HuH-7.5 (cell line): Measurements from ENCODE around the gene HLA-F.
A peak's percentile ranks its signal among the peaks of the same experiment; 100 is the strongest.

Source experiments
- DNase-seq: peaks from one replicate; pipeline ENCODE4 v3.0.0; 2011; ENCODE audit warnings: low spot score

HLA-F gene

GRCh38 chr6:29723262-29723665 is at the start of gene HLA-F:
HLA-F (plus strand) TSS chr6:29723434; CDS start chr6:29723464, 30 bp downstream.
- peak; percentile 20 for DNase-seq

DNA sequence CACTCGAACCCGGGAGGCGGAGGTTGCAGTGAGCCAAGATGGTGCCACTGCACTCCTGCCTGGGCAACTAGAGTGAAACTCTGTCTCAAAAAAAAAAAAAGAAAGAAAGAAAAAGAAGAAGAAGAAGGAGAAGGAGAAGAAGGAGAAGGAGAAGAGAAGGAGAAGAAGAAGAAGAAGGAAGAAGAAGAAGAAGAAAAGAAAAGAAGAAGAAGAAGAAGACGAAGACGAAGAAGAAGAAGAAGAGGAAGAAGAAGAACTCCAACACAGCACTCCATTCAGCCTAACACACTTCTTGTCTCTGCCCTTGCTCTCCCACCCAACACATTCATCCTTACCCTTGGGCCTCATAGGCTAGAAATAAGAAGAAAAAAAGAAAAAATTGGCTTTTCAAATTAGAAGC is 49.2 kb upstream of the HLA-F start:
- no peak for DNase-seq

DNA sequence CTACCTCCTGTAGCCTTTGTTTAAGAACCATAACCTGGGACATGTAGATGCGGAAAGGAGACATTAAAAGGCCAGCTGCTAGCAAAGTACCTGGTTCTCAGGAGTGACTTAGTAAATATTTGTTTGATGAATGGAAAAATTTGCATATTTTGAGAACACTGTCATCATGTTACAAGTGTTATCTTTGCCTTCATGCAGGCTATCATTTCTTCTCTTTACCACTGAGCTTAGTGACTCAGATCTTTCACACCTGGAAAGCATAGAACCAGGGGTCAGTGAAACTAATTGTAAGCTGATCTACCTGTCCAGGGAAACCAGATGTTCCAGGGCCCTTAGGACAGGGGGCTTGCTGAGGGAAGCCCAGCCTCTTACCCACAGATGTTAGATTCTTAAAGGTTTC is 47.7 kb upstream of the HLA-F start:
- no peak for DNase-seq

DNA sequence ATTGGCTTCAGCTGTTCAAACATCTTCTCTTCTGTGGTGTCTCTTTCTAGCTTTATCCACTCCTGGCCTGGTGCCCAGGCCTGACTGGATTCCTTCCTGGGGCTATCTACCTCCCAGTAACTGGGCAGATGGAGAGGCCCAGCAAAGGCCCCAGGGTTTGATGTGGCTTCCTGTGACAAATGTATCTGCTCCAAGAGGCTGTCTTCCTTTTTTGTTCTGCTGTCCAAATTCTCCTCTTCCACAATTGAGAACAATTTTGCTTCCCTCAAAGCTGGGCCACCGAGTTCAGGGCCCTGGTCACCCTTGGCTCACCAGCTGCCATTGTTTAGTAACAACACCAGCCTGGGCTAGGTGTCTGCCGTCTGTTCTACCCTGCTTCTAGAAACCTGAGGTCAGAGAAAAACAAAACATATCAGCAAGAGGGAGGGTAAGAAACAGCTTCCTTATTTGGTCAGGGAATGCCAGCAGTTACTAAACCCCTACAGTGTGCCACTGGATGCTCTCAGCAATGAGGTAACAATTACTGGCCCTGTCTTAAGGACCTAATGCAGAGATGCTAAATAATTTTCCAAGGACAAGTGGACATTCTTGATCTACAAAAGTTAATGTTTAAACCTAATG is 46.1 kb upstream of the HLA-F start:
- no peak for DNase-seq

DNA sequence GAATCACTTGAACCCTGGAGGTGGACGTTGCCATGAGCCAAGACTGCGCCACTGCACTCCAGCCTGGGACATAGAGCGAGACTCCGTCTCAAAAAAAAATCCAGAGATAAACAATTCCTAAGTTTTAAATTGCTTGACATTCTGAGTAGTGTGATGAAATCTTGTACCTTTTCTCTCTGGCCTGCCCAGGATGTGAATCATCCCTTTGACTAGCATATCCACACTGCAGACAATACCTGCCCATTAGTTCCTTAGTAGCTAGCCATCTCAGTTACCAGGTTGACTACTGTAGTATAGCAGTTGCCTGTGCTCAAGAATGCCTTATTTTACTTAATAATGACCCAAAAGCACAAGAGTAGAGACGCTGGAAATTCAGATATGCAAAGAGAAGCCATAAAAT is 45.1 kb upstream of the HLA-F start:
- DNase-seq = no peak

DNA sequence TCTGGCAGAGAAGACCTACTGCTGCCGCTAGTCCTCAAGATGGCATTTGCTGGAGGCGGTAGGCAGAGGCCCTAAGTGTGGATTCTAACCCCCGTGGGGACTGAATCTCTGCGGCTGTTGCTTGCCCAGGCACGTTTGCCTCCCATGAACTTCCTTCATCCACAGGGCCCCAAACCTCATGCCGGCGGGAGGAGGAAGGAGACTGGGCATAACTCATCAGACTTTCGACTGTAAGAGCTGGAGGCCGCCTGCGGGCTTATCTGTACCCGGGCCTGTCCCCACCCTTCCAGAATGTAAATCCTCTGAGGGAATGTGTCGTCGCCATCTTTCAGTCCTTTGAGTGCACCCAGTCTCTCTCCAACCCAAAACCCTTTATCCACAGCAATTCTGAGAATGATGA is 43.3 kb upstream of the HLA-F start:
- no peak for DNase-seq

- no peak for DNase-seq
These were observed 42.8 kb upstream of the HLA-F start for GRCh38 chr6:29680416-29680815.

GRCh38 chr6:29680904-29681303 is 42.3 kb upstream of the HLA-F start, which contains the start of gene ZFP57:
ZFP57 (minus strand) TSS chr6:29681152; CDS start chr6:29677003, 4,149 bp downstream.
- no peak for DNase-seq

DNA sequence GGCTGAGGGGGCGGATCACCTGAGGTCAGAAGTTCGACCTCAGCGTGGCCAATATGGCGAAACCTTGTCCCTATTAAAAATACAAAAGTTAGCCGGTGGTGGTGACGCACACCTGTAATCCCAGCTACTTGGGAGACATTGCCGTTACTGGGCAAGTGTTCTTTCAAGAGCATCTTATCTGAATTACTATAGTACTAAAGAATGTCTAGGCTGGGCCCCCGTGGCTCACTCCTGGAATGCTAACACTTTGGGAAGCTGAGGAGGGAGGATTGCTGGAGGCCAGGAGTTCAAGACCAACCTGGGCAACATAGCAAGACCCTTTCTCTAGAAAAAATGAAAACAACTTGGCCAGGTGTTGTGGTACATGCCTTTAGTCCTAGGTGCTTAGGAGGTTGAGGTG is 41.4 kb upstream of the HLA-F start:
- DNase-seq = no peak

DNA sequence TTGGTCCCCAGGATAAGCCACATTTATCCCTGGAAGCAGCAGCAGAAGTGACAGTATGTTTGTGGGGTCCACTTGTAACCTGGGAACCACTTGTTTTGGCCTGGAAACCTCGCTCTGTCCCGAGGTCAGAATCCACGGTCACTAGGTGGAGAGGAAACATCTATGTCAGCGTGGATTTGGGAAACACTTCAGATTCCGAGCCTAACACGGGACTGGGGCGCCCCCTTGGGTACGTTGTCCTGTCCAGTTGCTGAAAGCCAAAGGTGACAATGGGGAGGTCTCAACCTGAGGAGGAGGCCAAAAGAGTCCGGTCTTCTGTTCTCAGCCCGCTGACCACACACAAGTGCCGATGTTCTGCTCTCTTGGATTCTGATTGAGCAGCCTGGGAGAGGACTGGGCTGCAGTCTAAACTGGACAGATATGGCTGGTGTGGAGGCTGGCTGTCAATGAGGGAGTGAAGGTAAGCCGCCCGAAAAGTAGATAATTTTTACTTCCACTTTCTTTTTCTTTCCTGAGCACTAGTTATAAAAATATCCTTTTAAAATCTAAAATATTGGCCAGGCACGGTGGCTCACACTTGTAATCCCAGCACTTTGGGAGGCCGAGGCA is 37.4 kb upstream of the HLA-F start:
- DNase-seq = no peak

DNA sequence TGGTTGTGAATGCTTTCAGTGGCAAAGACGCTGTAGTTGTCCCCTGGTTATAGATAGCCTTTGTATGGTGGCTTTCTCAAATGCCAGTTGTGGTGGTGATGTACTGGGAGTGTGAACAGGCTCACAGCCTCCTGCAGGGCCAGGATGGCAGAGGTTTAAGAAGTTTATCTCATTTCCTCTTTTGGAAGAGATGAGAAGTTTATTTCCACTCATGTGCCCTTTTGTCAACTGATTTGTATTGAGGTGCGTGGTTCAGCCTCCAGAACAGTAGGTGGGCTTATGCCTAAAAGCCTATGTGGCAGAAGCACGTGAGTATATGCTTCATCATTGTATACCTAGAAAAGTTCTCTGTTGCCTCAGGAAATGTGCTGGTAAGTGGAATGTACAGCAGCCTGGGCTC is 28.6 kb upstream of the HLA-F start:
- no peak for DNase-seq

GRCh38 chr6:29696147-29697125 is 26.8 kb upstream of the HLA-F start:
- no peak for DNase-seq

DNA sequence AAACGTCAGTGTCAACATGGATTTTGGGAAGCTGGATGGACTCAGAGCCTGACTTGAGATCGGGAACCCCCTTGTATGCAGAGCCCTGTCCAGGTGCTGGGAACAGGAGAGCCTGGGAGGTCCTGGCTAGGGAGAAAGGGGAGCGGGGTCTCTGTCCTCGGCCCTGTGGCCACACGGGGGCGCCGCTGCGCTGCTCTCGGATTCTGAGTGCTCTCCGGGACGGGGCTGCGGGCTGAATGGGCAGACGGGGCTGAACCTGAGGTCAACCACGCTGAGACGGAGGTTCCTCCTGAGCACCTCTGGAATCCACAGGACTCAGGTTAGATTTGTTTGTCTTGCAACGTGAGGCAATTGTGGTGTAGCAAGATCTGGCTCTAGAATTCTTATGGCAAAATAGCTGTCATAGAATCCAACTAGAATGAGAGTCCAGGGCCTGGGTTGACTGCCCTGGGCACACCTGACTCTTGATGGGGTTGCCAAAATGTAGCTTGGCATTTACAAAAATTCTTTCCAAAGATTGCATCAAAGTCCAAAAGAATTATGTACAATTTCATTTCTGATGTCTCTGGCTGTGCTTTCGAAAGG is 20.6 kb upstream of the HLA-F start:
- DNase-seq = peak; percentile 22

DNA sequence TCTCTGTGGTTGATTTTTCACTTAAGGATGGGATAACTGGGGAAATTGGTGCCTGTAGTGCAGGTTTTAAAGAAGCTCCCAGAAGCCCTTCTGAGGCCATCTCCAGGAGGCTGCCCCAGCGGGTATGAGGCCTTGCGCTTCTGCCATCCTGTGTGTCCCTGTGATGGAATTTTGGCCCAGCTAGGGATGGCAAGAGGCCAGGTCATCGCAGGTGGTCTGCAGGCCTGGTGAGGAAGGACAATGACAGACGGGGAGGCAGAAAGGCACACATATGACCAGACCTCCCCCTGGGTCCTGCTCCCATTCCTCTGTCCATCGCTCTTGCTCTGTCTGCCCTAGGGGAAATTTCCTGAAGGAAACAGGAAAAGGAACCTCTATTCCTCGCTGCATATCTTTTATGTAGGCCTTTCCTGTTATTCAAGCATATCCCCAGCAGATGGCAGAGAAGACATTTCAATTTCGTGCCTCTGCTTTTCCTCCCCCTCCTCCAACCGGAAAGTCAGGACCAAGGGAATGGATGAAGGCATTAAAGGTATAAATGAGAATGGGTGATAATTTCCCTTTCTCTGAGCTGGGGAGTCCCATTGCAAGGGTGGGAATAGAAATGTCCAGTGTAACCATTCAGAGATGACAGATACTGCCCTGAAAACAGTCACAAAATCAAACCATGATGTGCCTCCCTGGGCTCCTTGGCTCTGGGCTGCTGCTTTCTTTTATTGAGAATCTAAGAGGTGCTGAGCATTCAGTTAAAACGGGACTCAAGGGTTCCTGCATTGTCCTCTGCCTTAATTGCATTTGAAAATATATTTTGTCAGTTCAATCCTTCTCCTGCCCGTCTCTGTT is 17.6 kb upstream of the HLA-F start:
- peak; percentile 38 for DNase-seq

DNA sequence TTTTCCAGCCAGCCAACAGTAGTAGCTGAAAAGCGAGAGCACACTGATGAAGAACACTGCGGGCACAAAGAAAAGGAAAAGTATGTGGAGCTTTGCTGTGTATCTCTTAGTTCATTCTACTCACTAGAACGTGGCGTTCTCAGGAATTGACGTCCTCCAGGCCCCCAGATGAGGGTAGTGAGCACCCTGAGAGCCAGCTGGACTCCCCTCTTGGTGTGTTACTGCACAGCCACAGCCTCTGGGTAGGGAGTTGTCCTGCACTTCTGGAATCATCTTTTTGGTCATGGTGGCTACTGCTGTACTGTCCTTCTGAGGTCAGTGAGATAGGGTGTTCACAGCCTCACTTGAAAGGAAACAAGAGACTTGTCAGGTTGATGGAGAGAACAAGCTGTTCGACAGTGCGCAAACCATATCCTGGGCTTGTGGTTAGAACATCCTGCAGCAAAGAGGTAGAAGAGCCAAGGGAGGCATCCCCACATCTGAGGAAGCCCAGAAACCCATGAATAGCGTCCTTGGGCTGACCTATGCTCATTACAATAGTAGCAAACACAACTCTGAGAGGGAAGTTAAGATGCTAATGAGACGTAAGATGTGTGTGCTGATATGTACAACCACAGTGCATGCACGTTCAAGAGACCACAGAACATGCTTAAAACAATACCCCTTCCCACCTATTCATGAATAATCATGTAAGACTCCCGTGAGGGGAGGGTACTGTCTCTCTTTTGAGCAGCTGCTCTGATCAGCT is 14.6 kb upstream of the HLA-F start:
- no peak for DNase-seq

- DNase-seq = no peak
These were observed 14.0 kb upstream of the HLA-F start for GRCh38 chr6:29709188-29709587.

DNA sequence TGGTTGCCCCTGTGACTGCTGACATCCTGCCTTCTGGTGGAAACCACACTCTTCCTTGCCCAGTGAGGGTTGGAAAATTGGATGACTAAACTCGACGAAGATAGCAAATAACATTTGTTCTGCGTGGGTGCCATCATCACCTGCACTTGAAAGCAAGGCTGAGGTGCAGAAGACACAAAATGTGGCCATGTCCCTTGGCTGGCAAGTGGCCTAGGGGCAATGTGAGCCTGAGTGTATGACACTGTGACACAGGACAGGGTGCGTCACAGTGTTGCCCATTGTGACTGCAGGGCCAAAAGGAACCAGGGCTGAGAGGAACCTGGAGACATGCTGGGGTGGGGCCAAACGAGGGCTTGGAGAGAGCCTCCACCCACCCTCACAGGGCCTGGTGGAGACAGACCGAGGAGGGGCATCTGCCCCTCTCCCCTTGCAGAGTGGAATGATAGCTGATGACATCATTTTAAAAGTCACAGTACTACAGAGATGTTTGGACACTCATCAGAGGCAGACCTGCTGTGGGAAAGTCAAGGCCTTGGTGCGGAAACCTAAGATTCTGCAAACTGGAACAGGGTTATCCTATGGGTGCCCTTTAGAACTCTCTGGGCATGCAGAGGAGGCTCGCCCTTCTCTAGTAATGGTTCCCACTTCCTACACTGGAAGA is 12.8 kb upstream of the HLA-F start:
- DNase-seq = no peak

DNA sequence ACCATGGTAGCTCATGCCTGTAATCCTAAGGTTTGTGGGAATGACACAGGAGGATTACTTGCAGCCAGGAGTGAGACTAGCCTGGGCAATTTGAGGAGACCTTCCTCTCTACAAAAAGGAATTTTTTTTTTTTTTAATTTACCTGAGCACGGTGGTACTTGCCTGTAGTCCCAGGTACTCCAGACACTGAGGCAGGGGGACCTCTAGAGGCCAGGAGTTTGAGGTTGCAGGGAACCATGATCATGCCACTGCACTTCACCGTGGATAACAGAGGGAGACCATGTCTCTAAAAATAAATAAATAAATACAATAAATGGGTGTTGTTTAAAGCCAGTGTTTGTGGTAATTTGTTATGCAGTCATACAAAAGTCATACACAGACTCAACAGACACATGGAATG is 2.4 kb upstream of the HLA-F start:
- DNase-seq = no peak

GRCh38 chr6:29723666-29724588 is 693 bp downstream of the HLA-F start:
- DNase-seq = no peak
